Astrocyte (in vitro differentiated cells and primary cell): ENCODE data around the gene PDPK1.
"Not testable (repeated sequence)": the region's sequence is repeated elsewhere in the genome, so short reads cannot be mapped to it uniquely, and the experiment has no call there.

Experiments
- CTCF ChIP-seq: IDR thresholded peaks from 2 replicates; pipeline ENCODE4 v1.5.1; 2011; ENCODE audit warnings: low read depth, mild to moderate bottlenecking, inconsistent platforms, low read length, moderate library complexity; ENCODE audit not compliant: insufficient read depth
- EZH2 ChIP-seq: IDR thresholded peaks from 2 replicates; pipeline ENCODE4 v1.6.1; 2012; ENCODE audit warnings: mild to moderate bottlenecking, low read length, inconsistent platforms; ENCODE audit not compliant: insufficient read depth

- TF ChIP-seq CTCF, EZH2: not testable (repeated sequence)
Observed at GRCh38 chr16:2601301-2602025, 63.6 kb downstream of the PDPK1 start.
